NOMO-1 treated with dmso at 0.1 percent for 144 hours (cell line): ENCODE results near the gene FAM107B.
A peak's percentile ranks its signal among the peaks of the same experiment; 100 is the strongest.
"Not testable (repeated sequence)": the region's sequence is repeated elsewhere in the genome, so short reads cannot be mapped to it uniquely, and the experiment has no call there.

ENCODE experiments used
- DNase-seq: peaks from one replicate; lab custom pipeline; 2025; ENCODE audit not compliant: unreplicated experiment; lab: John Stamatoyannopoulos, UW

The FAM107B gene

GRCh38 chr10:14604181-14605142 lies 170.2 kb downstream of the FAM107B start:
- peak; percentile 49 for DNase-seq

GRCh38 chr10:14603534-14604102 lies 171.1 kb downstream of the FAM107B start:
- no peak for DNase-seq

GRCh38 chr10:14602807-14603533 lies 171.7 kb downstream of the FAM107B start:
- no peak for DNase-seq

GRCh38 chr10:14601872-14602725 lies 172.6 kb downstream of the FAM107B start:
- peak; percentile 61 for DNase-seq

- no peak for DNase-seq
These were observed 173.4 kb downstream of the FAM107B start for GRCh38 chr10:14601326-14601725.

GRCh38 chr10:14600065-14600464 lies 174.6 kb downstream of the FAM107B start:
- no peak for DNase-seq

- DNase-seq, result no peak
These were observed 175.6 kb downstream of the FAM107B start for GRCh38 chr10:14598809-14599764.

GRCh38 chr10:14595526-14596182 lies 179.0 kb downstream of the FAM107B start:
- no peak for DNase-seq

- DNase-seq, result no peak
These were observed 179.7 kb downstream of the FAM107B start for GRCh38 chr10:14594878-14595525.

GRCh38 chr10:14593806-14594205 lies 180.9 kb downstream of the FAM107B start:
- no peak for DNase-seq

GRCh38 chr10:14592566-14592965 lies 182.1 kb downstream of the FAM107B start:
- no peak for DNase-seq

- no peak for DNase-seq
These were observed 182.7 kb downstream of the FAM107B start for GRCh38 chr10:14592026-14592425.

- DNase-seq, result not testable (repeated sequence)
These were observed 185.8 kb downstream of the FAM107B start for GRCh38 chr10:14588938-14589294.

GRCh38 chr10:14588084-14588937 lies 186.4 kb downstream of the FAM107B start:
- DNase-seq, result no peak

- no peak for DNase-seq
These were observed 187.1 kb downstream of the FAM107B start for GRCh38 chr10:14587540-14588083.

- DNase-seq, result no peak
These were observed 187.8 kb downstream of the FAM107B start for GRCh38 chr10:14586901-14587300.
